Activated T-helper 1 cell treated with anti-CD3 and anti-CD28 coated beads, Interleukin-2, amount 50 U/mL, for 16 hours (primary cell): ENCODE data around the gene CELA3A.
"Not testable (repeated sequence)": the region's sequence is repeated elsewhere in the genome, so short reads cannot be mapped to it uniquely, and the experiment has no call there.

Experiments used
- DNase-seq, 2 donors: peaks; one replicate each; pipeline ENCODE4 v3.0.0-alpha.2; 2020; ENCODE audit warnings: low read depth in 1 of 2, low spot score in 1 of 2

The CELA3A gene

GRCh38 chr1:22012752-22013151 lies 11.3 kb downstream of the CELA3A start:
- DNase-seq = not testable (repeated sequence)

- DNase-seq = not testable (repeated sequence)
Observed at GRCh38 chr1:22014575-22015206, 13.2 kb downstream of the CELA3A start.

GRCh38 chr1:22018583-22019559 lies 17.4 kb downstream of the CELA3A start:
- peak; percentile 17 to 40 for DNase-seq

- no peak for DNase-seq
Observed at GRCh38 chr1:22021061-22021460, 19.6 kb downstream of the CELA3A start.

GRCh38 chr1:22024485-22025367 lies 23.3 kb downstream of the CELA3A start:
- peak; percentile 51 to 63 for DNase-seq

- DNase-seq = peak; percentile 76 to 83
Observed at GRCh38 chr1:22025368-22026155, 24.1 kb downstream of the CELA3A start.

GRCh38 chr1:22026924-22027289 lies 25.4 kb downstream of the CELA3A start:
- DNase-seq = no peak

- DNase-seq = no peak
Observed at GRCh38 chr1:22030057-22030456, 28.6 kb downstream of the CELA3A start.

- DNase-seq = no peak
Observed at GRCh38 chr1:22030473-22030872, 29.0 kb downstream of the CELA3A start.

GRCh38 chr1:22031214-22031962 lies 29.9 kb downstream of the CELA3A start:
- no peak for DNase-seq

- not testable (repeated sequence) for DNase-seq
Observed at GRCh38 chr1:22034834-22035233, 33.4 kb downstream of the CELA3A start.

- DNase-seq = no peak
Observed at GRCh38 chr1:22037520-22037919, 36.1 kb downstream of the CELA3A start.

GRCh38 chr1:22038036-22038435 lies 36.6 kb downstream of the CELA3A start:
- DNase-seq = no peak

- DNase-seq = peak; percentile 68 to 73
Observed at GRCh38 chr1:22039594-22040285, 38.3 kb downstream of the CELA3A start.

- no peak for DNase-seq
Observed at GRCh38 chr1:22040286-22040623, 38.8 kb downstream of the CELA3A start.

- no peak for DNase-seq
Observed at GRCh38 chr1:22041505-22041904, 40.0 kb downstream of the CELA3A start.

- DNase-seq = no peak
Observed at GRCh38 chr1:22043198-22043769, 41.8 kb downstream of the CELA3A start.

- DNase-seq = no peak
Observed at GRCh38 chr1:22044690-22045420, 43.4 kb downstream of the CELA3A start.
